GM21381 (cell line): Measurements from ENCODE around the gene NOX3.
A peak's percentile ranks its signal among the peaks of the same experiment; 100 is the strongest.
"Not testable (repeated sequence)": the region's sequence is repeated elsewhere in the genome, so short reads cannot be mapped to it uniquely, and the experiment has no call there.

Source experiments
- ATAC-seq: cut with Tn5 transposase; IDR thresholded peaks from one replicate; pipeline ENCODE4 v1.9.1; 2021; ENCODE audit warnings: mild to moderate bottlenecking, moderate library complexity; ENCODE audit not compliant: unreplicated experiment

NOX3 gene

DNA sequence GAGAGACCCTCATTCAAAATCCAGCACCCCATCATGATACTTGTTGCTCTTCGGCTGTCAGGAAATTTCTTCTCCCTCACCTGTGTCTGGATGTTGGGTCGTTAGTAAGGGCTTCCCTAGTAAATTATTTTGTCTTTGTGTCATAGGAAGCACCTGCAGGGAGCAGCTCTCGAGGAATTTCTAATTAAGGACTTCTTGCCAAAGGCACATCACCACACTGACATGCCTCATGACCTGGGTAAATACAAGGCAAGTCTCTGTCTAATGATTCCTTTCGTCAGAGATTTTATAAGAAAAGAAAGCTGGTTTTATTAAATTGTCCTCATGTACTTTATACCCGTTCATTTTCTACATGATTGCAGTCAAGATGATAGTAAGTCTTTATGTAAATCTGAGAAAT is at the start of gene NOX3:
Gene NOX3, minus strand, starts transcription at position 74 of the 400 bp plus-strand sequence. Its CDS starts 39 bp downstream, at position 35.
- no peak for ATAC-seq

DNA sequence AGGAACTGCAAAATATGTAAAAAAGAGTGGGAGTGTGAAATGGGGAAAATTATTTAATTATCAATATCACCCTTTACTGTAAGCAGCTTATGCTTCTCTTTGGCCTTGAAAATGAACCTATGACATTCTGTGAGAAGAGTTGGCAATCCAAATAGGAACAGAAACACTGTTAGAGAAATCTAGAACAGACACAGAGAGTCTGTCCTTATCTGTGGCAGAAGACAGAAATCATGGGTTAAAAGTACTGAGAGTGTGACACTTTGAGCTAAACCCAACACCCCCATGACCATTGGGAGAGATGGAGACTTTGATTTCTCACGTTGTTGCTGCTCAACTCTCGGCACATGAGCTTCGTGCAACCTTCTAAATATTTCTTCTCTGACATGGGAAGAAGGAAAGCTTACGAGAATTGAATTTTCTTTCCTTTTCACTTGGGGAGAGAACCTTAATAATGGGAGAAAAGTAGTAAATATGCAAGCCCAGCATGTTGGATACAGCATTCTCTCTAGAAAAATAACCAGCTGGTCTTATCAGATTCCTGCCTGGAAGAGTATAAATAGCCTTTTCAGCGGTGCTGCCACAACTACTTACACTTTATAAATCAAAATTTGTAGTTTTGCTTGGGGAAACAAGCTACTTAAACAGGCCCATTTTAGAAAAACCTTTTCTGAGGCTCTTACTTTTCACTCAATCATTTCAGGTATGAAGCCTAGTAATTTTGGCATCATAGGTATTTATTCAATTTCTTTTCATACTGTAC is 49.4 kb upstream of the NOX3 start:
- ATAC-seq = no peak

GRCh38 chr6:155502393-155502792 is 46.8 kb upstream of the NOX3 start:
- ATAC-seq = no peak

- ATAC-seq = no peak
Observed at GRCh38 chr6:155499574-155499973, 43.9 kb upstream of the NOX3 start.

- no peak for ATAC-seq
Observed at GRCh38 chr6:155498370-155498769, 42.7 kb upstream of the NOX3 start.

GRCh38 chr6:155497273-155497672 is 41.6 kb upstream of the NOX3 start:
- peak; percentile 58 for ATAC-seq

DNA sequence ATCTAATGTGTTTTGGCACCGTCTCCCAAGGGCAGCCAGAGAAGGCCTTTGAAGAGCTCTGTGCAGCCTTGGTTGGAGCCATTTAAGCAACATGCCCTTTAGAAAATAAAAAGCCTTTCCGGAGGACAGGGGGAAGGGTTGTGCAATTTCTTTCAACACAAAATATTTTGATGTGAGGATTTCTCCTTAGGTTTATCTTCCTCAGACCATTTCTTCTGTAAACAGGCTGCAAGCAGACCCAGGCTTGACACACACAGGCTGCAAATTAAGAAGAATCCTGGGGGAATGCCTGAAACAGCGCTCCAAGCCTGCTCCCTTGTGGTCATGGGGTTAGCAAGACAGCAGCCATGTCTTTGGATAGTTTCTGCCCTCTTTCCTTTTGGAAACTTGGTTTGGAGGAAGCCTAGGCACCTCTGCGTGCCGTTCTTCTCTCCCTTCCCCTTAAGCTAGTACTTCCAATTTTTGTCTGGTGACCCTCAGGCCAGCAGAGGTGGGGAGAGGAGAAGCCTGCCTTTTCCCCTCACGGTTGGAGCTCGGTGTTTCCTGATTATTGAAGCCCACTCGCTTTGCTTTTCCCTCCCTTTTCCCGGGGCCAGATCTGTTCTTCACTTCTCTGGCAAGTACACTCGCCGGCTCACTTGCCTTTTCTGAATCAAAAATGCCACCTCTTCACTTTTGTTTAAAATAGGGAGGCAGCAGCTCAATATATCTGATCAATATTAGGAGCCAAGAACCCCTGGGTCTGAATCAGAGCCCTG is 39.6 kb upstream of the NOX3 start:
- no peak for ATAC-seq

DNA sequence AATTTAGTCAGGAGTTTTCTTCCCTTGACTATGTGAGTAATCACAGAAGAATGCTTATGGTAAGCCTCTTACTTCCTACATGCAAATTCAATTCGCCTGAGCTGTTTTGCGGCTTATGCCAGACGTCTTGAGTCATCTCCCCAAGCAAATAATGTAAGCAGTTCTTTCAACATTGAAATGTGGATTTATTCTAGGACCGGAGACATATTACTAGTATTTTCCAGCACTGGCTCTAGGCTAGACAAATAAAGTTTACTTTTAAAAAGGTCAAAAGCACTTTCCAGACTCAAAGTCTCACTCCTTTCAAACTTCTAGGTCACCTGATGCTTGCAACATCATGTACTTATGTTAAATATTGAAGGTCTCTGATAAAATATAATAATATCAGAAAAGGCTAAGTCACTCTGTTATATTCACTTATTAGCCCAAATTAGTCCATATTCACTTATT is 38.1 kb upstream of the NOX3 start:
- ATAC-seq = peak; percentile 90

DNA sequence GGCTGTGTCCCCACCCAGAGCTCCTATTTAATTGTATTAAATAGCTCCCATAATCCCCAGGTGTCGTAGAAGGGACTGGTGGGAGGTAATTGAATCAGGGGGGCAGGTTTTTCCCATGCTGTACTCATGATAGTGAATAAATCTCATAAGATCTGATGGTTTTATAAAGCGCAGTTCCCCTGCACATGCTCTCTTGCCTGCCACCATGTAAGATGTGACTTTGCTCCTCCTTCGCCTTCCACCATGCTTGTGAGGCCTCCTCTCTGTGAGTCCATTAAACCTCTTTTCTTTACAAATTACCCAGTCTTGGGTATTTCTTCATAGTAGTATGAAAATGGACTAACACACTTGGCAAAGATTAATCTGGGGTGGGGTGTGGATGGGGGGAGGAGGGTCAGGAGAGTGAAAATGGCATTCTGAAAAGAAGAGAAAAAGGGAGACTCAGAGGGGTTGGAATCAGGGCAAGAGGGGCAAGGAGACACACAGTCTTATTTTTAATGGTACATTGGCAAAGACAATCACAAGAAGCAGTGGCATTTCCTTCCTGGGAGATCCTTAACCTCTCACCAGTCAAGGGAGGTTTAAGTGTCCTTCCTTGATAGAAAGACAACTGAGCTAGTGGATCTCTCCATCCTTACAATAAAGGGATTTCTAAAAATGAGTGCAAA is 37.5 kb upstream of the NOX3 start:
- ATAC-seq = peak; percentile 18

- ATAC-seq = no peak
Observed at GRCh38 chr6:155492061-155492735, 36.6 kb upstream of the NOX3 start.

DNA sequence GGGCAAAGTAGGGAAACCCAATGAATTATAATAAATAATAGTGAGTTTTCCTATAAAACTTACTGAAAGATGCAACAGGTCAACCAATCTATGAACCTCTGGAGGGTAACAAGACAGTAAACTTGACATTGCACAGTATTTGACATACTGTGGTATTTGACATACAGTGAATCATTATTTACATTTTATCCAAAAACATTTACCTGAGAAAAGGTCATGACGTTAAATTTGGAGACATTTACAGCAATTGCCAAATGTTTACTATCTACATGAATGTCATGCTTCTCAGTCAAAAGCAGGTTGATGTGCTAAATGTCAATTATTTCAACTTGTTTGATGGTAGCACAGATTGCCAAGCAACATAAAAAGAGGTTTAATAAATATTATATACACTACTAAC is 35.8 kb upstream of the NOX3 start:
- ATAC-seq = no peak

DNA sequence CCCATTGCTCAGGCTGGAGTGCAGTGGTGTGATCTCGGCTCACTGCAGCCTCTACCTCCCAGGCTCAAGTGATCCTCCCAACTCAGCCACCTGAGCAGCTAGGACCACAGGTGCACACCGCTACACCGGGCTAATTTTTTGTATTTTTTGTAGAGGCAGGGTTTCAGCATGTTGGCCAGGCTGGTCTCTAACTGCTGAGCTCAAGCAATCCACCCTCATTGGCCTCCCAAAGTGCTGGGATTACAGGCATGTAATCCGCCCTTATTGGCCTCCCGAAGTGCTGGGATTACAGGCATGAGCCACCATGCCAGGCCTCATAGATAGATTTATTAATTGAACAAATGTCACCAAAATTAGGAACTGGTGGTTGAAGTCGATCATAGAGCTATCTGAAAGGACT is 32.6 kb upstream of the NOX3 start:
- not testable (repeated sequence) for ATAC-seq

GRCh38 chr6:155487371-155488130 is 31.9 kb upstream of the NOX3 start:
- no peak for ATAC-seq

DNA sequence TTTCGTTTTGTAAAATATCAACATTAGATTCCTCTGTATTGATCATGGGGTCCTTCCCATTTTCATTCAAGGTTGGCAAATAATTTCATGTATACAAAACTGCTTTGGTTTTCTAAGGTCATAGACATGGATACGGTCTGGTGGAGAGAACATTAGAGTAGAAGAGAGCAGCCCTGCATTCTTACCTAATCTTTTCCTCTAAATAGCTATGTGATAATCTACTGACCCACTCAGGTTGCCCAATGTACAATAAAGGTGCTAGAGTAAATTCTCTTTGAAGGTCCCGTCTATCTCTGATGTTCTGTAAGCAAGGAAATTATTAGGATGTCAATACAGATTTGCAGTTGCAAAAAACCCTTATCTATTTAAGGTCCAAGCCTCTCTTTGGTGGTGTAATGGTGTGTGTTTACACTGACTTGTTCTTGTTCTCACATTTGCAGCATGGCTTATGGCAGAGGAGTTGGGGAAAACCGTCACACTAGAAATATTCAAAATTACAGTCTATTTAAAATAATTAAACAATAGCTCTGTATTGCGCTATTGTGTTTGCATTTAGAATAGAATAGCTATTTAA is 31.2 kb upstream of the NOX3 start:
- ATAC-seq = no peak

DNA sequence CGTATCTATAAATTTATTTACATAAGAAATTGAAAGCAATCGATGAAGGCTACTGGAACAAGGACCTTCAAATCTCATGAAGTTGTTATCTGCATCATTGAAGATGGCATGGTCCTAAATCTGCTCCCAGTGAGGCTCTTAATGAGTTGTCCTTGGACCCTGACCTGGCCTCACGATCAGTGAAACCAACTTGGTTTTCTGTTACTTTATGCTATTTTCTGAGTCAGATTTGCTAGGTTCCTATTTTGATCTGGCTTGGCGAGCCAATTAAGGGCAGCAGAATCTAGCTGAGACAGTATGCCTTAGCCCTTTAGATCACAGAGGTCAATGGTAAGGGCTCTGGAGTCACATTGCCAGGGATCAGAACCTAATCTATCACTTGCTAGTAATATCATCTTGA is 30.1 kb upstream of the NOX3 start:
- no peak for ATAC-seq

DNA sequence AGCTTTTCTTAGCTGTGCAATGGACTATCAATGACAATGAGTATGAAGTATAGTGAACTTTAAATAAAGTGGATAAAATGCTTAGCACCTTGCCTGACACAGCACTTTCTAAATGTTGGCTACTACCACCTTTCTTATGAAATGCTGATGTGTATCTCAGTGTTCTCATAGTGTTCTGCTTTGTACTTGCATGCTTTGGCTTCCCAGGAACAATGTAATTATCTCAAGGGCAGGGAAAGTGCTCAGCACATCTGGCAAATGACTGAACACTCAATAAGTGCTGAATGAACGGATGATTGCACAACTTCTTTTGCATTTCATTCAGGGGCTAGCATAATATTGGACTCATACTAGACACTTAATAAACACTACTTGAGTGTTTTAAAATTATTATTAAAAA is 28.2 kb upstream of the NOX3 start:
- no peak for ATAC-seq

- no peak for ATAC-seq
Observed at GRCh38 chr6:155481215-155481614, 25.6 kb upstream of the NOX3 start.

DNA sequence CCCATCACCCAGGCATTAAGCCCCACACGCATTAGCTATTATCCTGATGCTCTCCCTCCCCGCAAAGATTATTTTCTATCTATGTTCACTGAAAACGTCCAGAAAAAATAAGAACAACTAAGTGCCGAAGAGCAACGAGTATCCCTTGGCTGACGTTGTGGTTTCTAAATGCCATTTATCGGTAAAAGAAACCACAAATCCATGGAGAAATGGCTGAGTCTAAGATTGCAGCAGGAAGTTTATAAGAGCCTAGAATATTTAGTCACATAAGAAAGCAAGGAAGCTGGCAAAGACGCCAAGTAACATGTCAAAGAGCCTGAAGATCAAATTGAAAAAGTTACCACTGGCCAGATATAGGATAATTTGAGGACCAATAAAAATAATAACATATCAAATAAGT is 18.1 kb upstream of the NOX3 start:
- ATAC-seq = no peak

- no peak for ATAC-seq
Observed at GRCh38 chr6:155472886-155473285, 17.2 kb upstream of the NOX3 start.

DNA sequence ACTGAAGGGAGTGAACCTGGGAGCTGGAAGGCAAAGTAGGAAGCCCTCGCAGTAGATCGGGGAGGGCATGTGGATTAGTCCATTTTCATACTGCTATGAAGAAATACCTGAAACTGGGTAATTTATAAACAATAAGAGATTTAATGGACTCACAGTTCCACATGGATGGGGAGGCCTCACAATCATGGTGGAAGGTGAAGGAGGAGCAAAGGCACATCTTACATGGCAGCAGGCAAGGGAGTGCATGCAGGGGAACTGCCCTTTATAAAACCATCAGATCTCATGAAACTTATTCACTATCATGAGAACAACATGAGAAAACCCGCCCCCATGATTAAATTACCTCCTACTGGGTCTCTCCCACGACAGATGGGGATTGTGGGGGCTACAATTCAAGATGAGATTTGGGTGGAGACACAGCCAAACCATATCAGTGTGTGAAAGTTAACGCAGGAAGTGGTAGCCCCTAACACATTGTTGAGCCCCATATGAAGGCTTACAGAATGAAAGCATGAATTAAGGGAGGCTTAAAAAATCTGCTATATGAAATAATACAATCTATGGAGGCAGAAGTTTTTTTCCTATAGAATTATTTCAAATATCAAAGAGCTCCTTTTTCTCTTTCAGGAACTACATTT is 15.5 kb upstream of the NOX3 start:
- ATAC-seq = not testable (repeated sequence)
